Stimulated activated naive CD4-positive, alpha-beta T cell (primary cell): Measurements from ENCODE around the gene SRSF9.
A peak's percentile ranks its signal among the peaks of the same experiment; 100 is the strongest.
"Not testable (repeated sequence)": the region's sequence is repeated elsewhere in the genome, so short reads cannot be mapped to it uniquely, and the experiment has no call there.

ENCODE experiments used
- DNase-seq, 6 experiments: peaks; one replicate each; lab custom pipeline; 2025; lab: John Stamatoyannopoulos, UW

Gene SRSF9

GRCh38 chr12:120453060-120453750 lies 16.3 kb downstream of the SRSF9 start:
- DNase-seq = no peak

- not testable (repeated sequence) for DNase-seq
Observed at GRCh38 chr12:120452524-120452923, 17.0 kb downstream of the SRSF9 start.

- DNase-seq = no peak
Observed at GRCh38 chr12:120447992-120448391, 21.6 kb downstream of the SRSF9 start.

GRCh38 chr12:120446844-120447178 lies 22.7 kb downstream of the SRSF9 start:
- DNase-seq = not testable (repeated sequence)

GRCh38 chr12:120445911-120446843 lies 23.4 kb downstream of the SRSF9 start, which contains the start of the genes GATC and TRIAP1:
Gene GATC, plus strand, starts transcription at chr12:120446444. Its CDS starts 37 bp downstream, at chr12:120446481.
Gene TRIAP1, minus strand, starts transcription at chr12:120446384. Its CDS starts 12 bp downstream, at chr12:120446372.
- peak; percentile 57 to 87 (median 80) for DNase-seq

GRCh38 chr12:120444676-120445075 lies 24.9 kb downstream of the SRSF9 start:
- DNase-seq = no peak

GRCh38 chr12:120439646-120440247 lies 29.8 kb downstream of the SRSF9 start:
- peak; percentile 56 to 80 (median 78) for DNase-seq

GRCh38 chr12:120438495-120439198 lies 30.9 kb downstream of the SRSF9 start:
- DNase-seq = peak in 1 of 6 experiments; percentile 40

GRCh38 chr12:120437735-120438494 lies 31.6 kb downstream of the SRSF9 start, which contains the start of gene COX6A1:
Gene COX6A1, plus strand, starts transcription at chr12:120438113. Its CDS starts 14 bp downstream, at chr12:120438127.
- DNase-seq = peak; percentile 87 to 97 (median 96)

- DNase-seq = no peak
Observed at GRCh38 chr12:120432772-120433525, 36.6 kb downstream of the SRSF9 start.

GRCh38 chr12:120429368-120429767 lies 40.2 kb downstream of the SRSF9 start:
- no peak for DNase-seq

GRCh38 chr12:120428597-120429229 lies 40.8 kb downstream of the SRSF9 start:
- DNase-seq = no peak

GRCh38 chr12:120425797-120426196 lies 43.8 kb downstream of the SRSF9 start:
- DNase-seq = no peak

- DNase-seq = no peak
Observed at GRCh38 chr12:120422892-120423456, 46.6 kb downstream of the SRSF9 start.

GRCh38 chr12:120421701-120422100 lies 47.8 kb downstream of the SRSF9 start:
- DNase-seq = no peak

- no peak for DNase-seq
Observed at GRCh38 chr12:120417917-120418580, 51.5 kb downstream of the SRSF9 start.

- DNase-seq = no peak
Observed at GRCh38 chr12:120416490-120417216, 52.9 kb downstream of the SRSF9 start.
